SK-N-SH (cell line): ENCODE data around the gene CLN5. TPM values are rescaled to one million over a fixed set of nuclear protein-coding genes. Genes with fewer than 3 reads are reported as not detected.

Experiments
- CTCF ChIA-PET: fragments of 300-600, 350-600 bp; formaldehyde crosslinking; extraction: SDS; loops from one replicate; lab custom pipeline; 2021; lab: Yijun Ruan, JAX
- POLR2A ChIA-PET: fragments of 350-600 bp; sonication (Branson Sonifier 250); formaldehyde crosslinking; extraction: SDS; loops from one replicate; lab custom pipeline; 2020; ENCODE audit warnings: antibody characterized with exemption, inconsistent platforms; lab: Yijun Ruan, JAX
- DNase-seq: peaks from one replicate; pipeline ENCODE4 v3.0.0; 2012
- H2AFZ ChIP-seq: fragments of 200-600 bp; sonication (generic); 2 replicates; pipeline ENCODE4 v1.8.1; 2016; ENCODE audit warnings: antibody characterized with exemption, mild to moderate bottlenecking, low read depth
- H3F3A ChIP-seq: fragments of 200-600 bp; sonication (generic); replicated peaks from 2 replicates; pipeline ENCODE3; 2016; ENCODE audit warnings: antibody characterized with exemption, mild to moderate bottlenecking; ENCODE audit not compliant: insufficient read depth
- H3K27ac ChIP-seq, 2 experiments: fragments of 200-500 bp in 1 of 2; fragments of 200-600 bp in 1 of 2; sonication (Bioruptor generic) in 1 of 2; sonication (generic), shearing (Covaris generic) in 1 of 2; 2 replicates each; pipeline versions ENCODE4 v1.5.1 to v1.6.1; 2014 to 2016; ENCODE audit warnings: low read depth in 2 of 2, inconsistent platforms in 1 of 2, low read length in 1 of 2, mild to moderate bottlenecking in 1 of 2, mixed read lengths in 1 of 2
- H3K27me3 ChIP-seq: fragments of 200-600 bp; sonication (generic), shearing (Covaris generic); 2 replicates; pipeline ENCODE4 v1.6.1; 2016; ENCODE audit warnings: mixed run types; ENCODE audit not compliant: insufficient read depth
- H3K36me3 ChIP-seq, 2 experiments: fragments of 200-500 bp in 1 of 2; fragments of 200-600 bp in 1 of 2; sonication (Bioruptor generic) in 1 of 2; sonication (generic) in 1 of 2; replicated peaks in 1 of 2; 2 replicates each; pipeline versions ENCODE3 to v1.5.1; 2014 to 2016; ENCODE audit warnings: low read length in 1 of 2, mild to moderate bottlenecking in 1 of 2; ENCODE audit not compliant: insufficient read depth in 2 of 2, control insufficient read depth in 1 of 2
- H3K4me1 ChIP-seq, 2 experiments: fragments of 200-500 bp in 1 of 2; fragments of 200-600 bp in 1 of 2; sonication (Bioruptor generic) in 1 of 2; sonication (generic), shearing (Covaris generic) in 1 of 2; 2 replicates each; pipeline versions ENCODE4 v1.5.1 to v1.6.1; 2014 to 2016; ENCODE audit warnings: low read depth in 1 of 2, low read length in 1 of 2, mixed run types in 1 of 2; ENCODE audit not compliant: insufficient read depth in 2 of 2, control insufficient read depth in 1 of 2
- H3K4me2 ChIP-seq: fragments of 200-600 bp; sonication (generic), shearing (Covaris generic); 2 replicates; pipeline ENCODE4 v1.6.1; 2017; ENCODE audit warnings: mixed run types
- H3K4me3 ChIP-seq, 2 experiments: fragments of 200-500 bp in 1 of 2; fragments of 200-600 bp in 1 of 2; sonication (Bioruptor generic) in 1 of 2; sonication (generic), shearing (Covaris generic) in 1 of 2; 2 replicates each; pipeline versions ENCODE4 v1.5.1 to v1.8.1; 2014 to 2016; ENCODE audit warnings: low read depth in 2 of 2, inconsistent platforms in 1 of 2, low read length in 1 of 2, mild to moderate bottlenecking in 1 of 2, mixed read lengths in 1 of 2, moderate library complexity in 1 of 2
- H3K79me2 ChIP-seq: fragments of 200-600 bp; sonication (generic); 2 replicates; pipeline ENCODE4 v1.8.1; 2017; ENCODE audit warnings: mild to moderate bottlenecking; ENCODE audit not compliant: insufficient read depth
- H3K9ac ChIP-seq: fragments of 200-600 bp; sonication (generic); 2 replicates; pipeline ENCODE4 v1.6.1; 2017; ENCODE audit warnings: mixed run types
- H3K9me2 ChIP-seq: fragments of 200-600 bp; sonication (generic); 2 replicates; pipeline ENCODE4 v1.6.1; 2017; ENCODE audit warnings: mixed run types
- H3K9me3 ChIP-seq: fragments of 200-600 bp; sonication (generic); 2 replicates; pipeline ENCODE4 v1.6.1; 2017; ENCODE audit warnings: mixed run types, mild to moderate bottlenecking, moderate library complexity
- H4K20me1 ChIP-seq: fragments of 200-600 bp; sonication (generic); 2 replicates; pipeline ENCODE4 v1.6.1; 2017; ENCODE audit warnings: mild to moderate bottlenecking, mixed run types; ENCODE audit not compliant: insufficient read depth
- CHD2 ChIP-seq: fragments of 150-350 bp; IDR thresholded peaks from 2 replicates; pipeline ENCODE4 v1.6.1; 2018; ENCODE audit warnings: low read length; ENCODE audit not compliant: partially characterized antibody
- ELF1 ChIP-seq: IDR thresholded peaks from 2 replicates; pipeline ENCODE4 v1.4.0; 2012
- EP300 ChIP-seq, 2 experiments: IDR thresholded peaks; 2 replicates each; pipeline versions ENCODE4 v1.4.0 to v1.6.1; 2012; ENCODE audit warnings: borderline replicate concordance in 1 of 2, low read depth in 1 of 2, low read length in 1 of 2
- EZH2phosphoT487 ChIP-seq: fragments of 200-600 bp; sonication (generic); IDR thresholded peaks from 2 replicates; pipeline ENCODE4 v1.6.1; 2017; ENCODE audit warnings: low read depth, mixed run types, mild to moderate bottlenecking, antibody characterized with exemption, moderate library complexity, borderline replicate concordance
- FOSL2 ChIP-seq: IDR thresholded peaks from 2 replicates; pipeline ENCODE4 v1.4.0; 2012; ENCODE audit warnings: low read depth, mild to moderate bottlenecking, moderate library complexity, borderline replicate concordance
- FOXM1 ChIP-seq: IDR thresholded peaks from 2 replicates; pipeline ENCODE4 v1.4.0; 2012; ENCODE audit warnings: low read depth, mild to moderate bottlenecking
- GATA2 ChIP-seq: sonication (generic); formaldehyde crosslinking; IDR thresholded peaks from 2 replicates; pipeline ENCODE4 v1.5.0; 2020; ENCODE audit warnings: mild to moderate bottlenecking, missing genetic modification reagents
- MEF2A ChIP-seq: IDR thresholded peaks from 2 replicates; pipeline ENCODE4 v1.4.0; 2012; ENCODE audit warnings: low read depth, borderline replicate concordance
- MXI1 ChIP-seq: IDR thresholded peaks from 2 replicates; pipeline ENCODE4 v1.6.1; 2012; ENCODE audit warnings: mild to moderate bottlenecking, low read depth, low read length, improper control_type of control experiment
- NRF1 ChIP-seq: IDR thresholded peaks from 2 replicates; pipeline ENCODE4 v1.6.1; 2012; ENCODE audit warnings: low read depth, mild to moderate bottlenecking, low read length
- POLR2AphosphoS5 ChIP-seq: IDR thresholded peaks from 2 replicates; pipeline ENCODE4 v1.6.1; 2012; ENCODE audit warnings: low read depth, low read length
- RAD21 ChIP-seq: IDR thresholded peaks from 2 replicates; pipeline ENCODE4 v1.6.1; 2012; ENCODE audit warnings: mild to moderate bottlenecking, low read length
- RCOR1 ChIP-seq: fragments of 150-350 bp; IDR thresholded peaks from 2 replicates; pipeline ENCODE4 v1.6.1; 2017; ENCODE audit warnings: antibody characterized with exemption, low read length
- RFX5 ChIP-seq: IDR thresholded peaks from 2 replicates; pipeline ENCODE4 v1.6.1; 2012; ENCODE audit warnings: mild to moderate bottlenecking, improper control_type of control experiment, low read length
- TCF12 ChIP-seq: IDR thresholded peaks from 2 replicates; pipeline ENCODE4 v1.4.0; 2012
- YY1 ChIP-seq: IDR thresholded peaks from 2 replicates; pipeline ENCODE4 v1.4.0; 2012; ENCODE audit warnings: low read depth, mild to moderate bottlenecking
- WGBS: methylation state at CpG from one replicate; pipeline ENCODE4 v1.1.6; 2017; ENCODE audit warnings: low lambda C conversion rate; 5-methylcytosine and 5-hydroxymethylcytosine counted together
- polyA plus RNA-seq, 3 experiments: library from polyadenylated mRNA; depleted of rRNA; stranded (reverse); fragments of >200 nt; gene quantifications; 2 replicates each; pipeline ENCODE4 v1.2.3, GENCODE V29; 2012
- TF ChIP-seq, protein P1 (sequence below): fragments of 150-350 bp; IDR thresholded peaks from 2 replicates; pipeline ENCODE4 v1.6.1; 2017; ENCODE audit warnings: antibody characterized with exemption, low read length, low read depth, borderline replicate concordance
- TF ChIP-seq, protein P2 (sequence below): fragments of 150-350 bp; IDR thresholded peaks from 2 replicates; pipeline ENCODE4 v1.6.1; 2016; ENCODE audit warnings: mild to moderate bottlenecking, low read depth, low read length
- TF ChIP-seq, protein P3 (sequence below): IDR thresholded peaks from 2 replicates; pipeline ENCODE4 v1.4.0; 2012; ENCODE audit warnings: low read depth, borderline replicate concordance

The CLN5 gene
- polyA plus RNA-seq, 1 of the 3 experiments (the other 2 are of a cell fraction), result 11.6 TPM

GRCh38 chr13:76991432-76991795, 467 bp upstream of the CLN5 start:
- Histone ChIP-seq H3K27me3 (no peaks in the 10 kb centered on the region), H4K20me1 (no peaks in the 10 kb centered on the region), H3K27ac (peak overlapping the region; percentile 74 to 76; a peak in 3 of 4 replicates), H3K36me3 (peaks cover 8 to 9% of the 10 kb centered on the region in 2 experiments), H2AFZ (peak overlapping the region; percentile 95), H3K9me2 (no peaks in the 10 kb centered on the region), H3K4me1 (peaks cover 11 to 13% of the 10 kb centered on the region in 2 experiments; a peak in 3 of 4 replicates), H3K9ac (peak overlapping the region; percentile 94), H3K4me3 (peak overlapping the region; percentile 86 to 94), H3K9me3 (no peaks in the 10 kb centered on the region), H3K79me2 (peaks cover 21% of the 10 kb centered on the region), H3K4me2 (peak overlapping the region; percentile 94), H3F3A (no peaks in the 10 kb centered on the region)
- no peak for DNase-seq
- WGBS, result 63% methylated on average over 15 of the region's 15 CpGs
- TF ChIP-seq NRF1 (no peak), MXI1 (no peak), POLR2AphosphoS5 (no peak)
- TF ChIP-seq, protein P1, sequence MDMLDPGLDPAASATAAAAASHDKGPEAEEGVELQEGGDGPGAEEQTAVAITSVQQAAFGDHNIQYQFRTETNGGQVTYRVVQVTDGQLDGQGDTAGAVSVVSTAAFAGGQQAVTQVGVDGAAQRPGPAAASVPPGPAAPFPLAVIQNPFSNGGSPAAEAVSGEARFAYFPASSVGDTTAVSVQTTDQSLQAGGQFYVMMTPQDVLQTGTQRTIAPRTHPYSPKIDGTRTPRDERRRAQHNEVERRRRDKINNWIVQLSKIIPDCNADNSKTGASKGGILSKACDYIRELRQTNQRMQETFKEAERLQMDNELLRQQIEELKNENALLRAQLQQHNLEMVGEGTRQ, result no peak
- ChIA-PET POLR2A (no interaction called here), CTCF (interaction anchor here (4.4 kb wide), 1 partner anchor 11 kb away, joined by 34 read pairs; no protein-coding TSS in a partner anchor)

GRCh38 chr13:76992548-76993001, 694 bp downstream of the CLN5 start:
- Histone ChIP-seq H3K36me3 (peaks cover 8 to 16% of the 10 kb centered on the region in 2 experiments), H3K9me3 (no peaks in the 10 kb centered on the region), H4K20me1 (no peaks in the 10 kb centered on the region), H3K9ac (peak overlapping the region; percentile 94), H3K27ac (peak overlapping the region; percentile 74 to 79), H2AFZ (peak overlapping the region; percentile 95), H3K4me3 (peak overlapping the region; percentile 86 to 94), H3K9me2 (no peaks in the 10 kb centered on the region), H3K27me3 (no peaks in the 10 kb centered on the region), H3K4me1 (peaks cover 11 to 13% of the 10 kb centered on the region in 2 experiments; a peak in 3 of 4 replicates), H3K4me2 (peak overlapping the region; percentile 94), H3F3A (no peaks in the 10 kb centered on the region), H3K79me2 (peaks cover 30% of the 10 kb centered on the region)
- TF ChIP-seq GATA2 (CRISPR knock-in tag), result no peak
- TF ChIP-seq, protein P2, sequence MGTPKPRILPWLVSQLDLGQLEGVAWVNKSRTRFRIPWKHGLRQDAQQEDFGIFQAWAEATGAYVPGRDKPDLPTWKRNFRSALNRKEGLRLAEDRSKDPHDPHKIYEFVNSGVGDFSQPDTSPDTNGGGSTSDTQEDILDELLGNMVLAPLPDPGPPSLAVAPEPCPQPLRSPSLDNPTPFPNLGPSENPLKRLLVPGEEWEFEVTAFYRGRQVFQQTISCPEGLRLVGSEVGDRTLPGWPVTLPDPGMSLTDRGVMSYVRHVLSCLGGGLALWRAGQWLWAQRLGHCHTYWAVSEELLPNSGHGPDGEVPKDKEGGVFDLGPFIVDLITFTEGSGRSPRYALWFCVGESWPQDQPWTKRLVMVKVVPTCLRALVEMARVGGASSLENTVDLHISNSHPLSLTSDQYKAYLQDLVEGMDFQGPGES, result no peak
- ChIA-PET POLR2A (no interaction called here), CTCF (interaction anchor here (0.6 to 1.8 kb wide), 6 partner anchors 10 to 1127 kb away, joined by 3 to 17 read pairs (median 3); no protein-coding TSS in a partner anchor)
- DNase-seq, result peak; percentile 29
- 2% methylated on average over 20 of the region's 20 CpGs for WGBS

DNA sequence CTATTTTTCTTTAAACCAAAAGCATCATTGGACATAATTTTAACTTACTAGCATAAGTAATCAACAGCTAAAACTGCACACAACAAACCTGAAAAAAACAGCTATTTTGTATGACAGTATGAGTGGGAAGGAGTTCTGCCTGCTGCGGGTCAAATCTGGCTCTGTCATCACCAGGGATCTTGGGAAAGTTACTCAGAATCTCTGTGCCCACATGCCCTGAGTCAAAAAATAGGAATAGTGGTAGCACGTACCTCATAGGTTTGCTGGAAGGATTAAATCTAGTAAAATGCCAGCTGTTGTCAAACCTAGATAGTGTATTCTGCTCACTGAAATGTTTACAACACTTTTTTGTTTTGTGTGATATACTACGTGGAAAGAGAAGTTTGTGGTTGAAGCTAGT, 1.1 kb downstream of the CLN5 start:
- POLR2A ChIA-PET, result no interaction called here
- H3K27me3 ChIP-seq, result no peaks in the 10 kb centered on the region
- peaks cover 30% of the 10 kb centered on the region for H3K79me2 ChIP-seq
- 52% methylated on average over 3 of the region's 3 CpGs for WGBS
- H2AFZ ChIP-seq, result peak overlapping the region; percentile 95
- peaks cover 11 to 13% of the 10 kb centered on the region in 2 experiments; a peak in 3 of 4 replicates for H3K4me1 ChIP-seq
- peaks cover 10 to 21% of the 10 kb centered on the region in 2 experiments for H3K36me3 ChIP-seq
- no peaks in the 10 kb centered on the region for H4K20me1 ChIP-seq
- no peak for DNase-seq
- H3K9me2 ChIP-seq, result no peaks in the 10 kb centered on the region
- peak overlapping the region; percentile 94 for H3K4me2 ChIP-seq
- peak overlapping the region in 1 of 2 experiments; percentile 74; a peak in 2 of 4 replicates for H3K27ac ChIP-seq
- CTCF ChIA-PET, result interaction anchor here (0.6 to 1.8 kb wide), 6 partner anchors 9 to 1128 kb away, joined by 3 to 17 read pairs (median 3); no protein-coding TSS in a partner anchor
- H3K9me3 ChIP-seq, result no peaks in the 10 kb centered on the region
- H3K4me3 ChIP-seq, result peak overlapping the region; percentile 86 to 94
- peak overlapping the region; percentile 94; the same call in 1 of the 2 replicates for H3K9ac ChIP-seq
- peaks cover under 1% of the 10 kb centered on the region for H3F3A ChIP-seq
- TF ChIP-seq ELF1, result no peak
- TF ChIP-seq, protein P3, sequence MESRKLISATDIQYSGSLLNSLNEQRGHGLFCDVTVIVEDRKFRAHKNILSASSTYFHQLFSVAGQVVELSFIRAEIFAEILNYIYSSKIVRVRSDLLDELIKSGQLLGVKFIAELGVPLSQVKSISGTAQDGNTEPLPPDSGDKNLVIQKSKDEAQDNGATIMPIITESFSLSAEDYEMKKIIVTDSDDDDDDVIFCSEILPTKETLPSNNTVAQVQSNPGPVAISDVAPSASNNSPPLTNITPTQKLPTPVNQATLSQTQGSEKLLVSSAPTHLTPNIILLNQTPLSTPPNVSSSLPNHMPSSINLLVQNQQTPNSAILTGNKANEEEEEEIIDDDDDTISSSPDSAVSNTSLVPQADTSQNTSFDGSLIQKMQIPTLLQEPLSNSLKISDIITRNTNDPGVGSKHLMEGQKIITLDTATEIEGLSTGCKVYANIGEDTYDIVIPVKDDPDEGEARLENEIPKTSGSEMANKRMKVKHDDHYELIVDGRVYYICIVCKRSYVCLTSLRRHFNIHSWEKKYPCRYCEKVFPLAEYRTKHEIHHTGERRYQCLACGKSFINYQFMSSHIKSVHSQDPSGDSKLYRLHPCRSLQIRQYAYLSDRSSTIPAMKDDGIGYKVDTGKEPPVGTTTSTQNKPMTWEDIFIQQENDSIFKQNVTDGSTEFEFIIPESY, result no peak
- TF ChIP-seq RFX5, result no peak
- TF ChIP-seq RCOR1, result no peak
- no peak for TF ChIP-seq EP300 (IDR thresholded peaks at IDR 0.05; ENCODE audit: borderline replicate concordance in 1 of 2, low read depth in 1 of 2, low read length in 1 of 2)
- no peak for TF ChIP-seq TCF12
- no peak for TF ChIP-seq FOSL2
- no peak for TF ChIP-seq MXI1
- no peak for TF ChIP-seq MEF2A
- no peak for TF ChIP-seq RAD21
- TF ChIP-seq YY1, result no peak
- no peak for TF ChIP-seq EZH2phosphoT487
- no peak for TF ChIP-seq CHD2
- no peak for TF ChIP-seq FOXM1
